Left ventricle myocardium superior (tissue), 1 donor: ENCODE data around the gene KHDRBS2. TPM values are rescaled to one million over a fixed set of nuclear protein-coding genes. Genes with fewer than 3 reads are reported as not detected.

Experiments used
- ATAC-seq: fragments of 200-7000 bp; cut with Tn5 transposase; one replicate; pipeline ENCODE4 v1.9.1; 2020; ENCODE audit warnings: mild to moderate bottlenecking, moderate library complexity
- DNase-seq: peaks from one replicate; pipeline ENCODE4 v3.0.0-alpha.2; 2020
- intact Hi-C: fragments of 100-400 bp; cut with micrococcal nuclease; formaldehyde crosslinking; loops from one replicate; pipeline ENCODE4 v1.11.0; 2022
- total RNA-seq: library from RNA; stranded (reverse); fragmentation: NEBNext Ultra II Directional; extraction: Animal tissue kit (Norgen Biotek cat#: 25700); gene quantifications from one replicate; pipeline ENCODE4 v1.2.1, GENCODE V29; 2021
- donor health status: DM: no; HTN: yes; CAD: no; lungs with severe emphysema.

The KHDRBS2 gene
- total RNA-seq, 1 donor from 2014 or later, result not detected

- ATAC-seq (no peak), DNase-seq (no peak)
- intact Hi-C loops, result no loop called here
These were observed 240.5 kb downstream of the KHDRBS2 start for GRCh38 chr6:62045502-62045901.

GRCh38 chr6:62043084-62043483 lies 242.9 kb downstream of the KHDRBS2 start:
- intact Hi-C loops, result no loop called here
- no peak for ATAC-seq
- no peak for DNase-seq

DNA sequence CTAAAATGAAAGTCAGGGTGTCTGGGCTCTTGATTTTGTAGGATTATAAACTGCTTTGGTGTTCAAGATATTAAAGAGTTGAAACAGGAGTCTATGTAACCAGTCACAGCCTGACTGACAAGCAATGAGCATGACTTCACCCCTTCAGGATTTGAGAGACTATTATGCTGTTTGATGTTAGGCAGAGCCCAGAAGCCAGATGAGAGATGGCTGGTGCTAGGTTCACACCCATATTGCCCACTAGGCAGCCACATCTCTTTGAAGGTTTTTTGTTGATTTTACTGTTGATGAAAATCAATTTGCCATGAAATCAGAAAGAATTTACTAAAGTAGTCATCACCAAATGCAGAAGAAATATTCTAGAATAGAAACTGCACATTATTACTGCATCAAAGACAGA lies 243.6 kb downstream of the KHDRBS2 start:
- intact Hi-C loops, result no loop called here
- no peak for ATAC-seq
- no peak for DNase-seq

DNA sequence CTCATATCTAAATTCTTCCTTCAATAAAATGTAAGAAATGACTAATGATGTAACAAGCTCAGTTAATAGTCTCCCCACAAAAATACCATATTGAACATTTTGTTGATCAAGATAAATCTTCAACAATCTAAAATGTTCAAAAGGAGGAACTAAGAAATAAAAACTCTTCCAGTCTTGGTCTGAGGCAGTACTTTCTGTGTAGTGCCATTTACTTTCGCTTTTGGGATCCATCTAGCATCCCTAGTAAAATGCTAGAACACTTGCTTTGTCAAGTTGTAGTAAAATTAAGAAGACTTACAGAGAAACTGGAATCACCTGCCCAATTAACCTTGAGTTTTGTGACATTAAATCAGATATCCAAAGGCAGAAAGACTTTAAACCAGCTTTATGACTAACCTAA lies 246.4 kb downstream of the KHDRBS2 start:
- ATAC-seq (no peak), DNase-seq (no peak)

GRCh38 chr6:62037445-62037844 lies 248.6 kb downstream of the KHDRBS2 start:
- intact Hi-C loops, result no loop called here
- no peak for ATAC-seq
- DNase-seq, result no peak

More for the DNA sequence above, 246.4 kb downstream of the KHDRBS2 start:
- intact Hi-C loops, result no loop called here

GRCh38 chr6:62035952-62036351 lies 250.1 kb downstream of the KHDRBS2 start:
- DNase-seq (no peak), ATAC-seq (no peak)
- intact Hi-C loops, result no loop called here

DNA sequence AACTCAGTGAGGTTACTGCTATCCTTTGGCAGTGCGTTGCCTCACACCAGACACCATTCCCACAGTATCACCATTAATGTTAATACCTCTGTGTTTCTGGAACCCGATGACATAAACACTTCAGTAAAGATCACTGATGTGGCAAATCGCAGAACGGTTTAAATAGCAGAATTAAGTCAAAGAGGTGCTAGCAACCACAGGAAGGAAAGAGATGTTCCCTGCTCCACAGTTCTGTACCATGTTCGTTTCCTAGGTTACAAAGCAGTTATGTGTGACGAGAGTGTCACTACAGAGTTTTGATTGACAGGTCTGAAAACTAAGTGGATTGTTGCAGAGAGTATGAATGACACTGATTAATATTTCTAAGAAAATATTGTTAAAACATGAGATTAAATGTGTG lies 272.3 kb downstream of the KHDRBS2 start:
- no peak for DNase-seq
- ATAC-seq, result no peak
- intact Hi-C loops, result no loop called here

DNA sequence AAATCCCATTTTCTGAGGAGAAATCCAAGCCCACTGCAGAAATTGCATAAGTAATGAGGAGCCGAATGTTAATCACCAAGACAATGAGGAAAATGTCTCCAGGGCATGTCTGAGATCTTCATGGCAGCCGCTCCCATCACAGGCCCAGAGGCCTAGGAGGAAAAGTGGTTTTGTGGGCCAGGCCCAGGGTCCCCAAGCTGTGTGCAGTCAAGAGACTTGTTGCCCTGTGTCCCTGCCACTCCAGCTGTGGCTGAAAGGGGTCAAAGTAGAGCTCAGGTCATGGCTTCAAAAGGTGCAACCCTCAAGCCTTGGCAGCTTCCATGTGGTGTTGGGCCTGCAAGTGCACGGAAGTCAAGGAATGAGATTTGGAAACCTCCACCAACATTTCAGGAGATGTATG lies 276.6 kb downstream of the KHDRBS2 start:
- intact Hi-C loops, result no loop called here
- DNase-seq, result no peak
- no peak for ATAC-seq

DNA sequence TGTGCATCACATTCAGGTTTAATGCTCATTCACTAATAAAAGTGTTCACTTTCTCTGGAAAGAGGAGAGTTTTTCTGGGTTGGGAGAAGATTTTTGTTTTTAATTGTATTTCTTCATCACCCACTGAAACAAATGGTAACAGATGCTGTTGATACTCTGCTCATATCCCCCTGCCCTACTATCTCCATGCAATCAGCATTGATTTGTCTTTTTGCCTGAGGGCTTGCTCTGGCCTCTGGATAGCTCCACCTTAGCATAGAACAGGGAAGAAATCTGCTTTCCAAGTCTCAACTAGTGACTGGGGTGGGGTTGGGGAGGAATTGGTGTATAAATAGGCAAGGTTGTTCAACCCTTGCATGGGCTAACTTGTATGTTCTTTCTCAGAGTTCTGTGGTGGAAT lies 296.4 kb downstream of the KHDRBS2 start:
- ATAC-seq (no peak), DNase-seq (no peak)
- intact Hi-C loops, result no loop called here

- ATAC-seq, result no peak
- no peak for DNase-seq
- intact Hi-C loops, result no loop called here
These were observed 305.4 kb downstream of the KHDRBS2 start for GRCh38 chr6:61980622-61981021.

DNA sequence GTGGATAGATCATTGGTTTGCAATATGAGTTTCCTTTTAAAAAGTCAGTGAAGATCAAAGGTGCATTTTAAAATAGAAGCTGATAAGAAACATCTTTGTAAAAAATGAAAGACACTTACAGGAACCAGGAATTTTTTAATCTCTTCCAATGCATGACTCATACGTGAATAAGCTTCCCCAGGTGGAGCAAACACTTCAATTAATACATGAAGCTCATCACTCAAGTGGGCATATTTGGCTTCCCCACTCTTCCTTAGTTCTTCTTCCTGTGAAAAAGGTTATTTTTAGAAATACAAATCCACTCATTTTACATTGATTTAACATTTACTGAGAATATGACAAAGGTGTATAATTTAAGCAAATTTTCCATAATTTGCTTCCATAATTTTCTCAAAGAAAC lies 308.1 kb downstream of the KHDRBS2 start:
- ATAC-seq (no peak), DNase-seq (no peak)
- intact Hi-C loops, result no loop called here

DNA sequence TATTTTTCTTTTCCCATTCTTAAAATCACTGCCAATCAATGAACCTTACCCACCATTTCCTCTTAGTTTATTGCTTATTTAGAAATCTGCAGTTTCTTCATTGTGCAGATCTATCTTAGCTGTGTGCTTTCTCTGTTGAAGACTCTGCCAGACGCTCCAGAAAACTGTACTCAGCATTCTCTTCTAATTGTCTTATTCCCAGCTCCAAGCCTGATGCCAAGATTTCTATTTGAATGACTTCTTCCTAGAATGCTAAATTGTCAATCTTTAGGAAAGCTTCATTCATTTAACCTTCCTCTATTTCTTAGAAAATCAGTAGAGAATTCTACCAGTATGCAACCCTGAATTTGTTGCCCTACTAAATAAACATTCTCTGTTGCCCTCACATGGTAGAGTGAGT lies 308.9 kb downstream of the KHDRBS2 start:
- no peak for ATAC-seq
- intact Hi-C loops, result no loop called here

GRCh38 chr6:61959196-61959595 lies 326.8 kb downstream of the KHDRBS2 start:
- intact Hi-C loops, result no loop called here
- ATAC-seq, result no peak
- no peak for DNase-seq

More for the DNA sequence above, 308.9 kb downstream of the KHDRBS2 start:
- DNase-seq, result no peak

DNA sequence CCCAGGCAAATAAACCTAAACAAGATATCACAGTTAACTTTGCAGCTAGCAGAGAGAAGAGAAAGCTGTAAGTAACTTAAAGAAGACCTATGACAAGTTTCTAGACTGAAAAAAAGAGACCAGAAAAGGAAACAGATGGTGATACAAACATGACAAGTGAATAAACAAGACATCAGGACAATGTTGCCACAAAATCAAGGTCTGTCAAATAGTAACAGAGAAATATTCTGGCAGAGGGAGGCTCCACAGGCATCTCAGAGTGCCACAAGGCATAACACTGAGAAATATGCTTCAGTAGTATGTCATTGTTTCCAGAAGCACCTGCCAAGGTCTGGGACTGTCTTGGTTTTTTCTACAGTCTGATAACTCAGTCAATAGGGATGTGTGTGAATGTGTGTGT lies 332.2 kb downstream of the KHDRBS2 start:
- no peak for ATAC-seq
- intact Hi-C loops, result no loop called here
- no peak for DNase-seq

GRCh38 chr6:61951586-61951985 lies 334.4 kb downstream of the KHDRBS2 start:
- ATAC-seq, result no peak
- no peak for DNase-seq
- intact Hi-C loops, result no loop called here

GRCh38 chr6:61950811-61951210 lies 335.2 kb downstream of the KHDRBS2 start:
- intact Hi-C loops, result no loop called here
- no peak for DNase-seq

GRCh38 chr6:61949971-61950370 lies 336.1 kb downstream of the KHDRBS2 start:
- intact Hi-C loops, result no loop called here
- no peak for ATAC-seq
- DNase-seq, result no peak

More at GRCh38 chr6:61950811-61951210, 335.2 kb downstream of the KHDRBS2 start:
- ATAC-seq, result no peak

- intact Hi-C loops, result no loop called here
- DNase-seq (no peak), ATAC-seq (no peak)
These were observed 336.9 kb downstream of the KHDRBS2 start for GRCh38 chr6:61949161-61949560.

DNA sequence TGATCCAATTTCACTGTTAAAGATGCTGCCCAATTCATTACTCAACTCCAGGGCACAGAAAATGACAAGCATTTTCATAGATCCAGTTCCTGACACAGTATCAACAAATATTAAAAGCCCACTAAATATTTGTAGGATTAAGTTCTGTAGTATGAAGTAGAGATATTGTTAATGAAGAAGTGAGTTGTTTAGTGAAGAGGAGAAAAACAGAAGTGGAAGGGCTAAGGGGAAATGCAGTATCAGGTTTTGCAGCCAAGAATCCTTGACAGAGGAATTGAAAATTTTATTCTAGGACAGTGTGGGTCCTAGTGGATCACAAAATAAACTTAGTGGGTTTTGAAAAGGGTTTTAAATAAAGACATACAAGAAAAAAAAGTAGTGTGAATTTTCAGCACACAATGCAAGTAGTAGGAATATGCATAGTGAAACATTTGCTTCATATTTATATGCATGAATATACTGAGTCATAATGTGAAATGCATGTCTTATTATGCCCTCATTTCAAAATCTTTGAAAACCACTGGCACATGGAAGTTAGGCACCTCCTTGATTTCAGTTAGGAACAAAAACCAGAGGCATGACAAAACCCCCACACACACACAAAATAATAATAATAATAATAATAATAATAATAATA lies 338.6 kb downstream of the KHDRBS2 start:
- intact Hi-C loops, result no loop called here
- no peak for DNase-seq
- no peak for ATAC-seq

DNA sequence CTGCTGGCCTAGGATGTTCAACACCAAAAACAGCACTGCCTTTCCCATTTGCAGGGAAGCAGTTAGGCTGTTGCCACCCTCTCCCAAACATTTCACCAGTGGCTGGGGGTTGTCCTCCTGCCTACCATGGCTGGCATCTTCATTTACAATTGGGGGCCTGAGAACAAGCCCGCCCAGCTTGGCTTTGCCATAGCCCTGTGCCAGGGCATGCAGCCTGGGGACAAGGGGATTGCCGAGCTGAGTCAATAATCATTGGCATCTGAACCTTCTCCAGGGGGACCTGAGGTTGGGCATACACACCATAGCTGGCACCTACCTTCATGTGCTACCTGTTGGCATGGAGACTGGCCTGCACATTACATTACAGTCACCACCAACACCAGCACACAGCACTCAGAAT lies 345.1 kb downstream of the KHDRBS2 start:
- ATAC-seq (no peak), DNase-seq (no peak)
- intact Hi-C loops, result no loop called here

- DNase-seq (no peak), ATAC-seq (no peak)
- intact Hi-C loops, result no loop called here
These were observed 350.7 kb downstream of the KHDRBS2 start for GRCh38 chr6:61935242-61935846.
